HEK293 (cell line): ENCODE data around the gene LCTL.

Experiments
- CTCF ChIP-seq: fragments of 450-650 bp; formaldehyde crosslinking; IDR thresholded peaks from 2 replicates; pipeline ENCODE4 v1.5.1; 2016; ENCODE audit warnings: missing biosample characterization, missing genetic modification characterization
- HOXD13 ChIP-seq: sonication (generic); formaldehyde crosslinking; IDR thresholded peaks from 2 replicates; pipeline ENCODE4 v1.8.0; 2022; ENCODE audit warnings: missing genetic modification reagents, borderline replicate concordance
- KLF10 ChIP-seq: fragments of 450-650 bp; IDR thresholded peaks from 2 replicates; pipeline ENCODE4 v1.5.1; 2018; ENCODE audit warnings: missing biosample characterization, mild to moderate bottlenecking, missing genetic modification characterization
- ZFP41 ChIP-seq: fragments of 450-650 bp; formaldehyde crosslinking; IDR thresholded peaks from 2 replicates; pipeline ENCODE4 v1.5.1; 2016; ENCODE audit warnings: missing biosample characterization, missing genetic modification characterization, borderline replicate concordance
- ZNF184 ChIP-seq: fragments of 450-650 bp; IDR thresholded peaks from 2 replicates; pipeline ENCODE4 v1.5.1; 2018; ENCODE audit warnings: missing biosample characterization, mild to moderate bottlenecking, missing genetic modification characterization
- ZNF350 ChIP-seq: fragments of 450-650 bp; formaldehyde crosslinking; IDR thresholded peaks from 2 replicates; pipeline ENCODE4 v1.5.0; 2017; ENCODE audit warnings: missing biosample characterization, mild to moderate bottlenecking, missing genetic modification characterization
- ZNF433 ChIP-seq: fragments of 450-650 bp; formaldehyde crosslinking; IDR thresholded peaks from 2 replicates; pipeline ENCODE4 v1.5.1; 2016; ENCODE audit warnings: missing biosample characterization, missing genetic modification characterization, low read depth
- ZNF518A ChIP-seq: fragments of 450-650 bp; formaldehyde crosslinking; conservative IDR thresholded peaks from 2 replicates; pipeline ENCODE4 v1.5.1; 2016; ENCODE audit warnings: low read depth, missing biosample characterization, missing genetic modification characterization
- ZSCAN23 ChIP-seq: fragments of 450-650 bp; formaldehyde crosslinking; IDR thresholded peaks from 2 replicates; pipeline ENCODE4 v1.5.1; 2016; ENCODE audit warnings: missing biosample characterization, missing genetic modification characterization
- TF ChIP-seq, protein P1 (sequence below): fragments of 450-650 bp; formaldehyde crosslinking; IDR thresholded peaks from 2 replicates; pipeline ENCODE4 v1.5.1; 2016; ENCODE audit warnings: missing biosample characterization, missing genetic modification characterization
- TF ChIP-seq, protein P2 (sequence below): fragments of 450-650 bp; formaldehyde crosslinking; IDR thresholded peaks from 2 replicates; pipeline ENCODE4 v1.5.1; 2016; ENCODE audit warnings: missing biosample characterization, missing genetic modification characterization

- TF ChIP-seq CTCF (tag by site-specific recombination) (no peak), ZNF518A (no peak), HOXD13 (no peak), ZSCAN23 (tag by site-specific recombination) (no peak), ZNF433 (tag by site-specific recombination) (no peak), ZNF350 (tag by site-specific recombination) (no peak), KLF10 (tag by site-specific recombination) (no peak), ZFP41 (tag by site-specific recombination) (no peak), ZNF184 (tag by site-specific recombination) (no peak)
- TF ChIP-seq, protein P1, sequence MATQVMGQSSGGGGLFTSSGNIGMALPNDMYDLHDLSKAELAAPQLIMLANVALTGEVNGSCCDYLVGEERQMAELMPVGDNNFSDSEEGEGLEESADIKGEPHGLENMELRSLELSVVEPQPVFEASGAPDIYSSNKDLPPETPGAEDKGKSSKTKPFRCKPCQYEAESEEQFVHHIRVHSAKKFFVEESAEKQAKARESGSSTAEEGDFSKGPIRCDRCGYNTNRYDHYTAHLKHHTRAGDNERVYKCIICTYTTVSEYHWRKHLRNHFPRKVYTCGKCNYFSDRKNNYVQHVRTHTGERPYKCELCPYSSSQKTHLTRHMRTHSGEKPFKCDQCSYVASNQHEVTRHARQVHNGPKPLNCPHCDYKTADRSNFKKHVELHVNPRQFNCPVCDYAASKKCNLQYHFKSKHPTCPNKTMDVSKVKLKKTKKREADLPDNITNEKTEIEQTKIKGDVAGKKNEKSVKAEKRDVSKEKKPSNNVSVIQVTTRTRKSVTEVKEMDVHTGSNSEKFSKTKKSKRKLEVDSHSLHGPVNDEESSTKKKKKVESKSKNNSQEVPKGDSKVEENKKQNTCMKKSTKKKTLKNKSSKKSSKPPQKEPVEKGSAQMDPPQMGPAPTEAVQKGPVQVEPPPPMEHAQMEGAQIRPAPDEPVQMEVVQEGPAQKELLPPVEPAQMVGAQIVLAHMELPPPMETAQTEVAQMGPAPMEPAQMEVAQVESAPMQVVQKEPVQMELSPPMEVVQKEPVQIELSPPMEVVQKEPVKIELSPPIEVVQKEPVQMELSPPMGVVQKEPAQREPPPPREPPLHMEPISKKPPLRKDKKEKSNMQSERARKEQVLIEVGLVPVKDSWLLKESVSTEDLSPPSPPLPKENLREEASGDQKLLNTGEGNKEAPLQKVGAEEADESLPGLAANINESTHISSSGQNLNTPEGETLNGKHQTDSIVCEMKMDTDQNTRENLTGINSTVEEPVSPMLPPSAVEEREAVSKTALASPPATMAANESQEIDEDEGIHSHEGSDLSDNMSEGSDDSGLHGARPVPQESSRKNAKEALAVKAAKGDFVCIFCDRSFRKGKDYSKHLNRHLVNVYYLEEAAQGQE (tag by site-specific recombination) = no peak
- TF ChIP-seq, protein P2, sequence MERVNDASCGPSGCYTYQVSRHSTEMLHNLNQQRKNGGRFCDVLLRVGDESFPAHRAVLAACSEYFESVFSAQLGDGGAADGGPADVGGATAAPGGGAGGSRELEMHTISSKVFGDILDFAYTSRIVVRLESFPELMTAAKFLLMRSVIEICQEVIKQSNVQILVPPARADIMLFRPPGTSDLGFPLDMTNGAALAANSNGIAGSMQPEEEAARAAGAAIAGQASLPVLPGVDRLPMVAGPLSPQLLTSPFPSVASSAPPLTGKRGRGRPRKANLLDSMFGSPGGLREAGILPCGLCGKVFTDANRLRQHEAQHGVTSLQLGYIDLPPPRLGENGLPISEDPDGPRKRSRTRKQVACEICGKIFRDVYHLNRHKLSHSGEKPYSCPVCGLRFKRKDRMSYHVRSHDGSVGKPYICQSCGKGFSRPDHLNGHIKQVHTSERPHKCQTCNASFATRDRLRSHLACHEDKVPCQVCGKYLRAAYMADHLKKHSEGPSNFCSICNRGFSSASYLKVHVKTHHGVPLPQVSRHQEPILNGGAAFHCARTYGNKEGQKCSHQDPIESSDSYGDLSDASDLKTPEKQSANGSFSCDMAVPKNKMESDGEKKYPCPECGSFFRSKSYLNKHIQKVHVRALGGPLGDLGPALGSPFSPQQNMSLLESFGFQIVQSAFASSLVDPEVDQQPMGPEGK = no peak
Measured at GRCh38 chr15:66608881-66609280, 43.1 kb upstream of the LCTL start.
